Right lobe of liver (tissue), 6 donors: ENCODE results near the gene LCTL. TPM values are rescaled to one million over a fixed set of nuclear protein-coding genes. Genes with fewer than 3 reads are reported as not detected.

Experiments used
- ATAC-seq, 4 donors: fragments of 200-7000 bp; cut with Tn5 transposase; one replicate each; pipeline ENCODE4 v1.9.1; 2020; ENCODE audit warnings: mild to moderate bottlenecking in 4 of 4, moderate library complexity in 4 of 4
- DNase-seq, 3 donors: peaks; one replicate each; pipeline ENCODE4 v3.0.0-alpha.2; 2020
- H3K27ac ChIP-seq, 3 donors: fragments of 200-600 bp; one replicate each; pipeline ENCODE4 v1.8.0; 2022
- H3K27me3 ChIP-seq, 2 donors: fragments of 200-600 bp; one replicate each; pipeline ENCODE4 v1.8.0; 2022
- H3K36me3 ChIP-seq, 4 donors: fragments of 200-600 bp; sonication (generic) in 1 of 4; one replicate each; pipeline versions ENCODE4 v1.5.1 to v1.8.0; 2017 to 2022; ENCODE audit warnings: control low read depth in 1 of 4
- H3K4me1 ChIP-seq, 4 donors: fragments of 200-600 bp; sonication (generic) in 1 of 4; one replicate each; pipeline versions ENCODE4 v1.5.1 to v1.8.0; 2017 to 2022; ENCODE audit warnings: control low read depth in 1 of 4
- H3K4me3 ChIP-seq, 3 donors: fragments of 200-600 bp; one replicate each; pipeline ENCODE4 v1.8.0; 2022
- H3K9me3 ChIP-seq, 4 donors: fragments of 200-600 bp; sonication (generic) in 1 of 4; one replicate each; pipeline versions ENCODE4 v1.5.1 to v1.8.0; 2017 to 2022; ENCODE audit warnings: control low read depth in 1 of 4
- CTCF ChIP-seq, 4 donors: fragments of 200-600 bp in 3 of 4; fragments of 450-650 bp in 1 of 4; IDR thresholded peaks; one replicate each; pipeline versions ENCODE4 v1.5.1 to v1.8.0; 2016 to 2022; ENCODE audit warnings: antibody characterized with exemption in 4 of 4, mild to moderate bottlenecking in 2 of 4
- POLR2A ChIP-seq: fragments of 450-650 bp; IDR thresholded peaks from one replicate; pipeline ENCODE4 v1.6.1; 2017; ENCODE audit warnings: antibody characterized with exemption, mild to moderate bottlenecking
- WGBS: methylation state at CpG from one replicate; pipeline ENCODE4 v1.1.6; 2018; ENCODE audit warnings: low coverage, low lambda C conversion rate; ENCODE audit not compliant: insufficient coverage; ENCODE audit errors: missing lambda C conversion rate; 5-methylcytosine and 5-hydroxymethylcytosine counted together
- intact Hi-C, 2 donors: fragments of 100-400 bp; cut with DNase I; formaldehyde crosslinking; loops; one replicate each; pipeline versions ENCODE4 v1.11.2 to v1.14.1; 2022
- total RNA-seq, 6 experiments: library from RNA; depleted of rRNA in 2 of 6; stranded (reverse); fragments of >200 nt in 2 of 6; fragmentation: NEBNext Ultra II Directional in 3 of 6; extraction: Animal tissue kit (Norgen Biotek cat#: 25700) in 3 of 6; gene quantifications; one replicate each; pipeline versions ENCODE4 v1.1.0 to v1.2.4, GENCODE V29; 2016 to 2023
- donor health status: DM: no; HTN: yes; CAD: no.
- donor health status: DM: no; HTN: no; CAD: no.
- donor health status: DM: no; HTN: no; CAD: no.
- donor health status: DM: no; HTN: yes; CAD: no.
- donor health status: DM: no; HTN: yes; CAD: no.

Gene LCTL
- total RNA-seq, 6 experiments from 2014 or later = not detected

- no peak overlapping the region for H3K27ac ChIP-seq
- H3K4me1 ChIP-seq = no peaks in the 10 kb centered on the region
- no peaks in the 10 kb centered on the region for H3K36me3 ChIP-seq
- WGBS = 58% methylated on average over 10 of the region's 10 CpGs
- DNase-seq (no peak), ATAC-seq (peak in 1 of 4 donors; percentile 49)
- TF ChIP-seq CTCF (IDR thresholded peaks at IDR 0.05) (no peak), POLR2A (no peak)
- intact Hi-C loops = no loop called here
- no peaks in the 10 kb centered on the region for H3K27me3 ChIP-seq
- H3K9me3 ChIP-seq = no peaks in the 10 kb centered on the region
- H3K4me3 ChIP-seq = no peak overlapping the region
Measured at GRCh38 chr15:66578286-66578875, 12.6 kb upstream of the LCTL start.

DNA sequence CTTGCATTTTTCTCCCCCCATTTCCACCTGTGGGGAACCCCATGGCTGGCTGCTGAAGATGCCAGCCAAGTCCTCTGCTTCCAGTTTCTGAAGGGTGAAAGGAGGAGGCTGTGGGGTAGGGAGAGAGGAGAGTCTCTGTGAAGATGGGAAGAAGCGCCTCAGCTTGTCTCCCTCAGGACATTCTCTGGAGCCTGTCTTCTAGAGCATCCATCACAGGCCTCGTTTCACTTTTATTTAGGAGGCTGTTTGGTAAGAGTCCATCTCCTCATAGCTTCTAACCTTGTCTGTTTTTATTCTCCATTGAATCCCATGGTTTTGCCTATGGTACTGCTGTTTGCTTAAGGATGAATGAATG lies 8.8 kb upstream of the LCTL start:
- 81% methylated on average over 2 of the region's 2 CpGs for WGBS
- Histone ChIP-seq H3K4me1 (no peaks in the 10 kb centered on the region), H3K9me3 (no peaks in the 10 kb centered on the region), H3K27me3 (no peaks in the 10 kb centered on the region), H3K36me3 (no peaks in the 10 kb centered on the region), H3K27ac (no peak overlapping the region), H3K4me3 (no peak overlapping the region)
- TF ChIP-seq CTCF (IDR thresholded peaks at IDR 0.05) = no peak
- DNase-seq (no peak), ATAC-seq (no peak)
- intact Hi-C loops = no loop called here

DNA sequence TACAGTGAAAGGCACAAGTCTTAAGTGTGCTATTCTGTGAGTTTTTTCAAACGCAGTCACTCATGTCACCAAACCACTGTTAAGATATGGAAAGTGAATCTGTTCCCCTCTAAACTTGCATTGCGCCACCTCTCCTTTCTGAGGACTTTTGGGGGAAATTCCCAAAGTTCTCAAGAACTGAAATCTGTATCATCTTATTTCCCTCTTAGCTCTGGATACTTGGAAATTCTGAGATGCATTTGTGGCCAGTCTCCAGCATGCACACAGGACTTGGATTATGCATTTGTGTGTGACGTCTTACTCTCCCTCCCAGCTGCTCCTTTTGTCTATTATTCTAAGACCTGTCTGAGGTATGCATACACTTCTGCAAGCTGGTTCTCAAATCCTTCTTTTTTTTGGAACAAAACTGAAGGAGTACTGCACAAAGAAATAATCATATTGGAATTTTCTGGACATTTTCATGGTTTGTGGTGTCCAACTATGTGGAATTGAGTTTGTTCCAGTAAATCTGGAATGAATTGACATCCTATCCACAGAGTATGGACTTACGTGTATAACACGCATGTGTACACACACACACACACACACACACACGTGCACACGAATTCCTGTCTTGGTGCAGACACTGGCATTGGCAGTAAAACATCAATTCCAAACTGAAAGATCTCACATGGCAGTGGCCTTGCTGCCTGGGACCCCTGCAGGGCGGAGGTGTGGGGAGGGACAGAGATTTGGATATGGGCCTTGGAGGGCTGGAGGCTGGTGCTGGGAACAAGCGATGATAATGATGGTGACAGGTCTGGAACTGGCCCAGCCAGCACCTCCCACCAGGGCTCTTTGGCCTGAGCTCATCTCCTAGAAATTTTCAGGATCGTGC lies 8.2 kb upstream of the LCTL start:
- no peak for ATAC-seq
- no peaks in the 10 kb centered on the region for H3K9me3 ChIP-seq
- H3K4me1 ChIP-seq = no peaks in the 10 kb centered on the region
- no peak overlapping the region for H3K4me3 ChIP-seq
- WGBS = 72% methylated on average over 8 of the region's 10 CpGs
- H3K36me3 ChIP-seq = no peaks in the 10 kb centered on the region
- H3K27me3 ChIP-seq = no peaks in the 10 kb centered on the region
- TF ChIP-seq CTCF (IDR thresholded peaks at IDR 0.05) (no peak), POLR2A (no peak)
- peak in 1 of 3 donors; percentile 11 for DNase-seq
- H3K27ac ChIP-seq = no peak overlapping the region
- intact Hi-C loops = no loop called here

- no peaks in the 10 kb centered on the region for H3K9me3 ChIP-seq
- H3K27ac ChIP-seq = no peak overlapping the region
- ATAC-seq = no peak
- no peaks in the 10 kb centered on the region for H3K4me1 ChIP-seq
- no peaks in the 10 kb centered on the region for H3K36me3 ChIP-seq
- TF ChIP-seq POLR2A (no peak), CTCF (IDR thresholded peaks at IDR 0.05) (no peak)
- H3K4me3 ChIP-seq = no peak overlapping the region
- intact Hi-C loops = no loop called here
- peak in 1 of 3 donors; percentile 10 for DNase-seq
- 83% methylated on average over 5 of the region's 7 CpGs for WGBS
- no peaks in the 10 kb centered on the region for H3K27me3 ChIP-seq
Measured at GRCh38 chr15:66573348-66573718, 7.5 kb upstream of the LCTL start.
